IMR-90 (cell line): Measurements from ENCODE around the gene CC2D2A. TPM values are rescaled to one million over a fixed set of nuclear protein-coding genes. Genes with fewer than 3 reads are reported as not detected.

Experiments used
- ATAC-seq: fragments of 200-7000 bp; cut with Tn5 transposase; 2 replicates; pipeline ENCODE4 v1.9.1; 2020; ENCODE audit warnings: low read depth, mild to moderate bottlenecking, moderate library complexity
- BruUV-seq: library from RNA; stranded (reverse); fragments of 400-500 nt; replicated peaks from 2 replicates; lab custom pipeline; 2021; lab: Mats Ljungman, UMichigan
- CTCF ChIA-PET: fragments of 300-600 bp; formaldehyde crosslinking; extraction: SDS; loops from one replicate; lab custom pipeline; 2021; ENCODE audit warnings: antibody characterized with exemption; lab: Yijun Ruan, JAX
- POLR2A ChIA-PET: fragments of 300-600 bp; sonication (Branson Sonifier 250); formaldehyde crosslinking; loops from one replicate; lab custom pipeline; 2022; ENCODE audit warnings: antibody characterized with exemption; ENCODE audit not compliant: unreplicated experiment; lab: Charles Lee
- DNase-seq: peaks from one replicate; pipeline ENCODE4 v3.0.0; 2013
- H2AFZ ChIP-seq: replicated peaks from 2 replicates; pipeline ENCODE3; 2013; ENCODE audit warnings: low read length, mild to moderate bottlenecking; ENCODE audit not compliant: poor library complexity
- H2AK5ac ChIP-seq: 2 replicates; pipeline ENCODE4 v1.6.1; 2013; ENCODE audit warnings: low read depth, low read length, inconsistent platforms
- H2AK9ac ChIP-seq: replicated peaks from 2 replicates; pipeline ENCODE3; 2013; ENCODE audit warnings: mild to moderate bottlenecking, low read depth, low read length, moderate library complexity; ENCODE audit not compliant: poor library complexity
- H2BK120ac ChIP-seq: 2 replicates; pipeline ENCODE4 v1.6.1; 2013; ENCODE audit warnings: low read depth, low read length, inconsistent platforms
- H2BK15ac ChIP-seq: 3 replicates; pipeline ENCODE4 v1.6.1; 2013; ENCODE audit warnings: low read depth, low read length, inconsistent platforms
- H2BK20ac ChIP-seq: 2 replicates; pipeline ENCODE4 v1.6.1; 2013; ENCODE audit warnings: low read depth, mild to moderate bottlenecking, inconsistent platforms, low read length, moderate library complexity
- H2BK5ac ChIP-seq: 2 replicates; pipeline ENCODE4 v1.6.1; 2013; ENCODE audit warnings: mild to moderate bottlenecking, low read depth, low read length, inconsistent platforms; ENCODE audit not compliant: poor library complexity, severe bottlenecking
- H3K14ac ChIP-seq: replicated peaks from 2 replicates; pipeline ENCODE4 v1.6.1; 2013; ENCODE audit warnings: low read depth, low read length, inconsistent platforms
- H3K18ac ChIP-seq: 2 replicates; pipeline ENCODE4 v1.6.1; 2013; ENCODE audit warnings: low read depth, low read length, control low read depth
- H3K23ac ChIP-seq: 2 replicates; pipeline ENCODE4 v1.6.1; 2013; ENCODE audit warnings: low read depth, low read length, inconsistent platforms
- H3K27ac ChIP-seq: 2 replicates; pipeline ENCODE4 v1.5.1; 2013; ENCODE audit warnings: mild to moderate bottlenecking, control low read depth, low read length; ENCODE audit not compliant: insufficient read depth
- H3K27me3 ChIP-seq: 2 replicates; pipeline ENCODE4 v1.6.1; 2013; ENCODE audit warnings: low read length; ENCODE audit not compliant: control insufficient read depth, insufficient read depth
- H3K36me3 ChIP-seq: 2 replicates; pipeline ENCODE4 v1.6.1; 2013; ENCODE audit warnings: low read length, mixed read lengths; ENCODE audit not compliant: control insufficient read depth, insufficient read depth
- H3K4ac ChIP-seq: 2 replicates; pipeline ENCODE4 v1.6.1; 2013; ENCODE audit warnings: low read depth, low read length, inconsistent platforms
- H3K4me1 ChIP-seq: 2 replicates; pipeline ENCODE4 v1.6.1; 2013; ENCODE audit warnings: low read length, mixed read lengths; ENCODE audit not compliant: control insufficient read depth, insufficient read depth
- H3K4me2 ChIP-seq: 2 replicates; pipeline ENCODE4 v1.6.1; 2013; ENCODE audit warnings: low read depth, mild to moderate bottlenecking, control low read depth, low read length, moderate library complexity
- H3K4me3 ChIP-seq: 2 replicates; pipeline ENCODE4 v1.5.1; 2013; ENCODE audit warnings: low read depth, mild to moderate bottlenecking, control low read depth, low read length, moderate library complexity; ENCODE audit not compliant: insufficient read depth
- H3K56ac ChIP-seq: 2 replicates; pipeline ENCODE4 v1.6.1; 2013; ENCODE audit warnings: low read length, inconsistent platforms; ENCODE audit not compliant: insufficient read depth; ENCODE audit errors: extremely low read depth
- H3K79me1 ChIP-seq, 2 experiments: 2 replicates each; pipeline ENCODE4 v1.6.1; 2013; ENCODE audit warnings: low read length in 2 of 2, inconsistent platforms in 1 of 2, low read depth in 1 of 2
- H3K9ac ChIP-seq: 2 replicates; pipeline ENCODE4 v1.6.1; 2013; ENCODE audit warnings: low read depth, low read length, control low read depth
- H3K9me1 ChIP-seq: 2 replicates; pipeline ENCODE4 v1.6.1; 2013; ENCODE audit warnings: low read length, inconsistent platforms; ENCODE audit not compliant: insufficient read depth
- H3K9me3 ChIP-seq: 2 replicates; pipeline ENCODE4 v1.6.1; 2013; ENCODE audit warnings: low read length; ENCODE audit not compliant: control insufficient read depth, insufficient read depth
- H4K20me1 ChIP-seq: 2 replicates; pipeline ENCODE4 v1.6.1; 2013; ENCODE audit warnings: low read length, inconsistent platforms; ENCODE audit not compliant: insufficient read depth
- H4K5ac ChIP-seq: 2 replicates; pipeline ENCODE4 v1.6.1; 2013; ENCODE audit warnings: mild to moderate bottlenecking, low read depth, low read length, control low read depth
- H4K8ac ChIP-seq, 2 experiments: 2 replicates each; pipeline ENCODE4 v1.6.1; 2013; ENCODE audit warnings: low read depth in 2 of 2, low read length in 2 of 2, control low read depth in 1 of 2, inconsistent platforms in 1 of 2
- H4K91ac ChIP-seq: 2 replicates; pipeline ENCODE4 v1.6.1; 2013; ENCODE audit warnings: low read depth, low read length, inconsistent platforms; ENCODE audit not compliant: insufficient read depth
- BHLHE40 ChIP-seq: fragments of 150-350 bp; IDR thresholded peaks from 2 replicates; pipeline ENCODE4 v1.6.1; 2016; ENCODE audit warnings: mild to moderate bottlenecking, low read depth, low read length
- CEBPB ChIP-seq: IDR thresholded peaks from 2 replicates; pipeline ENCODE4 v1.6.1; 2012; ENCODE audit warnings: low read depth, low read length, improper control_type of control experiment
- CHD1 ChIP-seq: IDR thresholded peaks from 2 replicates; pipeline ENCODE4 v1.6.1; 2012; ENCODE audit warnings: low read depth, low read length, improper control_type of control experiment
- CTCF ChIP-seq: conservative IDR thresholded peaks from 2 replicates; pipeline ENCODE4 v1.5.1; 2012; ENCODE audit warnings: mild to moderate bottlenecking, low read depth, low read length, improper control_type of control experiment
- ELK1 ChIP-seq: fragments of 150-350 bp; IDR thresholded peaks from 2 replicates; pipeline ENCODE4 v1.6.1; 2016; ENCODE audit warnings: low read depth, mild to moderate bottlenecking, low read length, moderate library complexity, borderline replicate concordance
- FOS ChIP-seq: fragments of 150-350 bp; IDR thresholded peaks from 2 replicates; pipeline ENCODE4 v1.6.1; 2016; ENCODE audit warnings: low read depth, low read length
- MAFK ChIP-seq: IDR thresholded peaks from 2 replicates; pipeline ENCODE4 v1.6.1; 2012; ENCODE audit warnings: low read depth, low read length, improper control_type of control experiment
- MAZ ChIP-seq: IDR thresholded peaks from 2 replicates; pipeline ENCODE4 v1.6.1; 2012; ENCODE audit warnings: low read depth, mild to moderate bottlenecking, low read length, improper control_type of control experiment, moderate library complexity, borderline replicate concordance
- MXI1 ChIP-seq: IDR thresholded peaks from 2 replicates; pipeline ENCODE4 v1.6.1; 2012; ENCODE audit warnings: low read depth, mild to moderate bottlenecking, low read length, moderate library complexity, borderline replicate concordance
- NFE2L2 ChIP-seq: fragments of 150-350 bp; IDR thresholded peaks from 2 replicates; pipeline ENCODE4 v1.6.1; 2016; ENCODE audit warnings: low read depth, mild to moderate bottlenecking, low read length
- POLR2A ChIP-seq: IDR thresholded peaks from 2 replicates; pipeline ENCODE4 v1.6.1; 2012; ENCODE audit warnings: mild to moderate bottlenecking, low read depth, low read length
- RAD21 ChIP-seq: IDR thresholded peaks from 2 replicates; pipeline ENCODE4 v1.6.1; 2012; ENCODE audit warnings: low read length, improper control_type of control experiment
- RCOR1 ChIP-seq: IDR thresholded peaks from 2 replicates; pipeline ENCODE4 v1.6.1; 2012; ENCODE audit warnings: mild to moderate bottlenecking, low read length, improper control_type of control experiment; ENCODE audit not compliant: insufficient replicate concordance
- RFX5 ChIP-seq: IDR thresholded peaks from 2 replicates; pipeline ENCODE4 v1.8.0; 2012; ENCODE audit warnings: low read depth, mild to moderate bottlenecking, low read length, moderate library complexity
- SMC3 ChIP-seq: fragments of 150-350 bp; IDR thresholded peaks from 2 replicates; pipeline ENCODE4 v1.6.1; 2016; ENCODE audit warnings: low read depth, mild to moderate bottlenecking, antibody characterized with exemption, low read length, moderate library complexity
- USF2 ChIP-seq: fragments of 150-350 bp; IDR thresholded peaks from 2 replicates; pipeline ENCODE4 v1.6.1; 2017; ENCODE audit warnings: mild to moderate bottlenecking, antibody characterized with exemption, low read length, low read depth
- WGBS, 2 experiments: methylation state at CpG; one replicate each; pipeline versions ENCODE4 v1.1.5 to v1.1.7; 2013; ENCODE audit warnings: missing lambda C conversion rate in 2 of 2; ENCODE audit not compliant: insufficient read length in 1 of 2; ENCODE audit errors: extremely low coverage in 2 of 2; 5-methylcytosine and 5-hydroxymethylcytosine counted together
- dilution Hi-C: fragments of 300-500 bp; cut with HindIII; formaldehyde crosslinking; loops from one replicate; pipeline ENCODE4 v1.14.3; 2018; ENCODE audit warnings: low sequenced_read_pairs; ENCODE audit not compliant: unreplicated experiment
- in situ Hi-C: fragments of 300-500 bp; cut with MboI; formaldehyde crosslinking; loops from 3 replicates; pipeline ENCODE4 v1.14.3; 2019; ENCODE audit warnings: low sequenced_read_pairs, inconsistent platforms, mixed read lengths
- intact Hi-C: fragments of 100-400 bp; cut with micrococcal nuclease; formaldehyde crosslinking; loops from 2 replicates; pipeline ENCODE4 v1.10.0; 2022
- polyA plus RNA-seq, 3 experiments: library from polyadenylated mRNA; depleted of rRNA; stranded (reverse); fragments of >200 nt; gene quantifications; 2 replicates each; pipeline ENCODE4 v1.2.3, GENCODE V29; 2012; ENCODE audit warnings: low replicate concordance in 1 of 3
- total RNA-seq: library from RNA; depleted of rRNA; stranded (reverse); fragments of >200 nt; gene quantifications from 2 replicates; pipeline ENCODE4 v1.2.3, GENCODE V29; 2012

Gene CC2D2A
- total and polyA plus RNA-seq, 2 of the 4 experiments (the other 2 are of a cell fraction): 20.8 to 26.3 TPM

- no peak overlapping the region for H3K9ac ChIP-seq
- no peak overlapping the region for H3K56ac ChIP-seq
- no TSS peak for BruUV-seq
- no peak overlapping the region for H3K4me3 ChIP-seq
- DNase-seq (peak; percentile 4), ATAC-seq (no peak)
- no peak overlapping the region for H4K91ac ChIP-seq
- H3K14ac ChIP-seq: no peak overlapping the region
- no peaks in the 10 kb centered on the region for H3K27me3 ChIP-seq
- H2AFZ ChIP-seq: no peak overlapping the region
- H2BK120ac ChIP-seq: no peak overlapping the region
- no peak overlapping the region for H4K5ac ChIP-seq
- H3K18ac ChIP-seq: no peak overlapping the region
- H3K4me2 ChIP-seq: no peak overlapping the region
- no peaks in the 10 kb centered on the region; the same call in 1 of the 2 replicates for H3K9me1 ChIP-seq
- dilution Hi-C loops (no loop called here), intact Hi-C loops (no loop called here), in situ Hi-C loops (no loop called here)
- H3K27ac ChIP-seq: no peak overlapping the region
- H2AK9ac ChIP-seq: no peak overlapping the region
- H2BK20ac ChIP-seq: no peak overlapping the region
- no peak overlapping the region for H2BK5ac ChIP-seq
- ChIA-PET POLR2A (no interaction called here), CTCF (interaction anchor here (1.3 kb wide), 1 partner anchor 13 kb away, joined by 3 read pairs; no protein-coding TSS in a partner anchor)
- peaks cover 24% of the 10 kb centered on the region for H3K36me3 ChIP-seq
- no CpG with 5 or more reads among the region's 2 CpGs for WGBS, 2 experiments
- TF ChIP-seq ELK1: no peak
- TF ChIP-seq POLR2A: no peak
- TF ChIP-seq CHD1: no peak
- TF ChIP-seq SMC3: no peak
- TF ChIP-seq RFX5: no peak
- no peak for TF ChIP-seq CEBPB
- no peak for TF ChIP-seq CTCF
- TF ChIP-seq MXI1: no peak
- no peak for TF ChIP-seq MAFK
- no peak for TF ChIP-seq FOS
- TF ChIP-seq NFE2L2: no peak
- TF ChIP-seq USF2: no peak
- TF ChIP-seq BHLHE40: no peak
- no peak for TF ChIP-seq RAD21
- TF ChIP-seq MAZ: no peak
- TF ChIP-seq RCOR1: no peak
- H3K79me1 ChIP-seq: no peaks in the 10 kb centered on the region
- H3K4me1 ChIP-seq: peaks cover 2% of the 10 kb centered on the region; the same call in 1 of the 2 replicates
- no peak overlapping the region for H3K23ac ChIP-seq
- H4K8ac ChIP-seq: no peak overlapping the region
- H2AK5ac ChIP-seq: no peak overlapping the region
- no peaks in the 10 kb centered on the region for H3K9me3 ChIP-seq
- H4K20me1 ChIP-seq: no peaks in the 10 kb centered on the region
- no peak overlapping the region for H3K4ac ChIP-seq
- no peak overlapping the region for H2BK15ac ChIP-seq
Observed at GRCh38 chr4:15558561-15558960, 88.9 kb downstream of the CC2D2A start.
